ENCODE measurements around the gene KIFC3.

KIFC3 gene

GRCh38 chr16:57829969-57830360 is 27.7 kb upstream of the KIFC3 start:
- no peak for DNase-seq (ENCODE audit: low read depth)
- TF ChIP-seq CTCF (IDR thresholded peaks at IDR 0.05; ENCODE audit: low read depth, low read length, missing control alignments), result no peak
- H3K4me3 ChIP-seq (ENCODE audit: low read depth, low read length), result no peak overlapping the region

- no peak overlapping the region for H3K4me3 ChIP-seq (ENCODE audit: low read depth, low read length)
- peak; percentile 37 for TF ChIP-seq CTCF (IDR thresholded peaks at IDR 0.05; ENCODE audit: low read depth, low read length, missing control alignments)
- DNase-seq (ENCODE audit: low read depth), result no peak
Measured at GRCh38 chr16:57828272-57829161, 26.2 kb upstream of the KIFC3 start.

GRCh38 chr16:57826706-57827625 is 24.7 kb upstream of the KIFC3 start:
- TF ChIP-seq CTCF (IDR thresholded peaks at IDR 0.05; ENCODE audit: low read depth, low read length, missing control alignments), result no peak
- H3K4me3 ChIP-seq (ENCODE audit: low read depth, low read length), result no peak overlapping the region
- DNase-seq (ENCODE audit: low read depth), result no peak

GRCh38 chr16:57826052-57826451 is 23.8 kb upstream of the KIFC3 start:
- DNase-seq (ENCODE audit: low read depth), result no peak
- H3K4me3 ChIP-seq (ENCODE audit: low read depth, low read length), result no peak overlapping the region
- no peak for TF ChIP-seq CTCF (IDR thresholded peaks at IDR 0.05; ENCODE audit: low read depth, low read length, missing control alignments)

GRCh38 chr16:57825298-57826044 is 23.2 kb upstream of the KIFC3 start:
- TF ChIP-seq CTCF (IDR thresholded peaks at IDR 0.05; ENCODE audit: low read depth, low read length, missing control alignments), result no peak
- no peak overlapping the region for H3K4me3 ChIP-seq (ENCODE audit: low read depth, low read length)
- DNase-seq (ENCODE audit: low read depth), result no peak

- no peak for TF ChIP-seq CTCF (IDR thresholded peaks at IDR 0.05; ENCODE audit: low read depth, low read length, missing control alignments)
- DNase-seq (ENCODE audit: low read depth), result no peak
- H3K4me3 ChIP-seq (ENCODE audit: low read depth, low read length), result no peak overlapping the region
Measured at GRCh38 chr16:57824888-57825287, 22.6 kb upstream of the KIFC3 start.

All from GM12864 (cell line).